HG03439 (cell line): ENCODE data around the gene LPCAT3.
"Not testable (repeated sequence)": the region's sequence is repeated elsewhere in the genome, so short reads cannot be mapped to it uniquely, and the experiment has no call there.

ENCODE experiments used
- ATAC-seq: cut with Tn5 transposase; IDR thresholded peaks from one replicate; pipeline ENCODE4 v1.9.1; 2021; ENCODE audit warnings: mild to moderate bottlenecking, moderate library complexity; ENCODE audit not compliant: unreplicated experiment

LPCAT3 gene

GRCh38 chr12:7037411-7037810 is 19.1 kb upstream of the LPCAT3 start:
- ATAC-seq = not testable (repeated sequence)

- no peak for ATAC-seq
These were observed 17.2 kb upstream of the LPCAT3 start for GRCh38 chr12:7035463-7035862.

- no peak for ATAC-seq
These were observed 16.2 kb upstream of the LPCAT3 start for GRCh38 chr12:7034464-7034863.

- no peak for ATAC-seq
These were observed 14.7 kb upstream of the LPCAT3 start for GRCh38 chr12:7032990-7033389.

GRCh38 chr12:7031306-7031705 is 13.0 kb upstream of the LPCAT3 start:
- ATAC-seq = no peak

- ATAC-seq = no peak
These were observed 8.6 kb upstream of the LPCAT3 start for GRCh38 chr12:7026854-7027253.

GRCh38 chr12:7023114-7023513 is 4.8 kb upstream of the LPCAT3 start:
- ATAC-seq = no peak

- ATAC-seq = no peak
These were observed 3.7 kb upstream of the LPCAT3 start for GRCh38 chr12:7021956-7022355.

GRCh38 chr12:7019043-7019569 is 830 bp upstream of the LPCAT3 start:
- ATAC-seq = no peak

GRCh38 chr12:7017870-7018349 is 366 bp downstream of the LPCAT3 start:
- peak; percentile 9 for ATAC-seq

GRCh38 chr12:7016958-7017571 is 1.2 kb downstream of the LPCAT3 start:
- no peak for ATAC-seq

- no peak for ATAC-seq
These were observed 2.5 kb downstream of the LPCAT3 start for GRCh38 chr12:7015555-7016370.

GRCh38 chr12:7013101-7013500 is 5.2 kb downstream of the LPCAT3 start:
- no peak for ATAC-seq

GRCh38 chr12:7012024-7012607 is 6.2 kb downstream of the LPCAT3 start:
- ATAC-seq = no peak

- not testable (repeated sequence) for ATAC-seq
These were observed 6.9 kb downstream of the LPCAT3 start for GRCh38 chr12:7011398-7011797.

- no peak for ATAC-seq
These were observed 8.8 kb downstream of the LPCAT3 start for GRCh38 chr12:7009512-7009911.

- ATAC-seq = no peak
These were observed 9.4 kb downstream of the LPCAT3 start for GRCh38 chr12:7008864-7009263.

GRCh38 chr12:7006639-7007038 is 11.6 kb downstream of the LPCAT3 start:
- ATAC-seq = no peak

- no peak for ATAC-seq
These were observed 13.0 kb downstream of the LPCAT3 start for GRCh38 chr12:7005311-7005710.

- no peak for ATAC-seq
These were observed 13.4 kb downstream of the LPCAT3 start for GRCh38 chr12:7004840-7005239.

GRCh38 chr12:7004287-7004803 is 13.9 kb downstream of the LPCAT3 start:
- ATAC-seq = no peak
